BLaER1 (cell line): Measurements from ENCODE around the gene PTPRD.

Source experiments
- H3K27ac ChIP-seq: shearing (Covaris generic); formaldehyde crosslinking; 2 replicates; pipeline ENCODE4 v1.8.1; 2022
- H3K27me3 ChIP-seq: shearing (Covaris generic); formaldehyde crosslinking; 2 replicates; pipeline ENCODE4 v1.8.1; 2022
- H3K36me3 ChIP-seq: shearing (Covaris generic); formaldehyde crosslinking; 2 replicates; pipeline ENCODE4 v1.8.1; 2022
- H3K4me1 ChIP-seq: shearing (Covaris generic); formaldehyde crosslinking; 2 replicates; pipeline ENCODE4 v1.8.1; 2022
- H3K4me2 ChIP-seq: shearing (Covaris generic); formaldehyde crosslinking; 2 replicates; pipeline ENCODE4 v1.8.1; 2022
- H3K4me3 ChIP-seq: shearing (Covaris generic); formaldehyde crosslinking; 2 replicates; pipeline ENCODE4 v1.8.1; 2022
- H3K9ac ChIP-seq: shearing (Covaris generic); formaldehyde crosslinking; 2 replicates; pipeline ENCODE4 v1.8.1; 2022
- H3K9me3 ChIP-seq: shearing (Covaris generic); formaldehyde crosslinking; 2 replicates; pipeline ENCODE4 v1.8.1; 2022
- H4K20me1 ChIP-seq: shearing (Covaris generic); formaldehyde crosslinking; 2 replicates; pipeline ENCODE4 v1.8.1; 2022
- Cebpa-rat ChIP-seq: shearing (Covaris generic); IDR thresholded peaks from 2 replicates; pipeline ENCODE4 v1.8.1; 2022

Gene PTPRD

GRCh38 chr9:8491563-8491962 lies 2121.2 kb downstream of the PTPRD start:
- H3K4me1 ChIP-seq: no peaks in the 10 kb centered on the region
- no peak overlapping the region for H3K27ac ChIP-seq
- H3K9me3 ChIP-seq: no peaks in the 10 kb centered on the region
- no peaks in the 10 kb centered on the region for H3K36me3 ChIP-seq
- no peaks in the 10 kb centered on the region for H4K20me1 ChIP-seq
- no peak overlapping the region for H3K9ac ChIP-seq
- no peak overlapping the region for H3K4me2 ChIP-seq
- H3K4me3 ChIP-seq: no peak overlapping the region
- H3K27me3 ChIP-seq: no peaks in the 10 kb centered on the region
- no peak for TF ChIP-seq Cebpa-rat

GRCh38 chr9:8489835-8490234 lies 2123.0 kb downstream of the PTPRD start:
- Histone ChIP-seq H3K4me1 (no peaks in the 10 kb centered on the region), H3K27me3 (no peaks in the 10 kb centered on the region), H3K36me3 (peaks cover 9% of the 10 kb centered on the region; the same call in 1 of the 2 replicates), H3K9ac (no peak overlapping the region), H3K9me3 (no peaks in the 10 kb centered on the region), H3K4me3 (no peak overlapping the region), H3K27ac (no peak overlapping the region), H4K20me1 (no peaks in the 10 kb centered on the region), H3K4me2 (no peak overlapping the region)
- TF ChIP-seq Cebpa-rat: no peak; the same call in 1 of the 2 replicates

- TF ChIP-seq Cebpa-rat: no peak
- no peaks in the 10 kb centered on the region for H3K4me1 ChIP-seq
These were observed 2126.7 kb downstream of the PTPRD start for GRCh38 chr9:8486095-8486494.

GRCh38 chr9:8484597-8485191 lies 2128.1 kb downstream of the PTPRD start:
- Histone ChIP-seq H4K20me1 (no peaks in the 10 kb centered on the region), H3K36me3 (peaks cover 12% of the 10 kb centered on the region; the same call in 1 of the 2 replicates), H3K4me3 (no peak overlapping the region), H3K9me3 (no peaks in the 10 kb centered on the region), H3K9ac (no peak overlapping the region), H3K27ac (no peak overlapping the region), H3K4me2 (no peak overlapping the region), H3K27me3 (no peaks in the 10 kb centered on the region), H3K4me1 (no peaks in the 10 kb centered on the region)
- no peak for TF ChIP-seq Cebpa-rat

More at GRCh38 chr9:8486095-8486494, 2126.7 kb downstream of the PTPRD start:
- Histone ChIP-seq H3K27ac (no peak overlapping the region), H3K9ac (no peak overlapping the region), H3K36me3 (peaks cover 12% of the 10 kb centered on the region; the same call in 1 of the 2 replicates), H4K20me1 (no peaks in the 10 kb centered on the region), H3K27me3 (no peaks in the 10 kb centered on the region), H3K4me2 (no peak overlapping the region), H3K9me3 (no peaks in the 10 kb centered on the region), H3K4me3 (no peak overlapping the region)

GRCh38 chr9:8477450-8477849 lies 2135.4 kb downstream of the PTPRD start:
- Histone ChIP-seq H3K36me3 (no peaks in the 10 kb centered on the region), H3K4me3 (no peak overlapping the region), H3K4me2 (no peak overlapping the region), H3K27ac (no peak overlapping the region), H3K27me3 (no peaks in the 10 kb centered on the region), H4K20me1 (no peaks in the 10 kb centered on the region), H3K4me1 (peaks cover 18% of the 10 kb centered on the region), H3K9me3 (no peaks in the 10 kb centered on the region), H3K9ac (no peak overlapping the region)
- TF ChIP-seq Cebpa-rat: no peak

- TF ChIP-seq Cebpa-rat: no peak
- no peak overlapping the region for H3K27ac ChIP-seq
- no peaks in the 10 kb centered on the region for H3K27me3 ChIP-seq
- no peak overlapping the region for H3K9ac ChIP-seq
- H4K20me1 ChIP-seq: no peaks in the 10 kb centered on the region
- no peak overlapping the region for H3K4me3 ChIP-seq
- peaks cover 18% of the 10 kb centered on the region for H3K4me1 ChIP-seq
- no peak overlapping the region for H3K4me2 ChIP-seq
- no peaks in the 10 kb centered on the region; the same call in 1 of the 2 replicates for H3K36me3 ChIP-seq
- H3K9me3 ChIP-seq: no peaks in the 10 kb centered on the region
These were observed 2137.9 kb downstream of the PTPRD start for GRCh38 chr9:8474937-8475336.

GRCh38 chr9:8473244-8474020 lies 2139.4 kb downstream of the PTPRD start:
- peaks cover 18% of the 10 kb centered on the region for H3K4me1 ChIP-seq
- H3K9me3 ChIP-seq: no peaks in the 10 kb centered on the region
- H3K4me2 ChIP-seq: peak overlapping the region; percentile 59
- H3K27me3 ChIP-seq: no peaks in the 10 kb centered on the region
- no peak overlapping the region for H3K4me3 ChIP-seq
- no peak overlapping the region; the same call in 1 of the 2 replicates for H3K27ac ChIP-seq
- no peak for TF ChIP-seq Cebpa-rat
- no peaks in the 10 kb centered on the region; the same call in 1 of the 2 replicates for H3K36me3 ChIP-seq
- no peak overlapping the region for H3K9ac ChIP-seq
- no peaks in the 10 kb centered on the region for H4K20me1 ChIP-seq

GRCh38 chr9:8468045-8468637 lies 2144.7 kb downstream of the PTPRD start:
- H3K9ac ChIP-seq: no peak overlapping the region
- no peaks in the 10 kb centered on the region for H3K27me3 ChIP-seq
- no peaks in the 10 kb centered on the region for H4K20me1 ChIP-seq
- H3K4me1 ChIP-seq: peaks cover 3% of the 10 kb centered on the region; the same call in 1 of the 2 replicates
- H3K4me3 ChIP-seq: no peak overlapping the region
- H3K4me2 ChIP-seq: no peak overlapping the region
- no peak for TF ChIP-seq Cebpa-rat
- no peaks in the 10 kb centered on the region; the same call in 1 of the 2 replicates for H3K36me3 ChIP-seq
- H3K27ac ChIP-seq: no peak overlapping the region
- H3K9me3 ChIP-seq: no peaks in the 10 kb centered on the region

- no peak overlapping the region for H3K9ac ChIP-seq
- H3K9me3 ChIP-seq: no peaks in the 10 kb centered on the region
- no peak overlapping the region for H3K4me3 ChIP-seq
- H3K27me3 ChIP-seq: no peaks in the 10 kb centered on the region
- no peak overlapping the region for H3K27ac ChIP-seq
- H3K36me3 ChIP-seq: no peaks in the 10 kb centered on the region
- H3K4me1 ChIP-seq: no peaks in the 10 kb centered on the region
- no peak for TF ChIP-seq Cebpa-rat
- no peaks in the 10 kb centered on the region for H4K20me1 ChIP-seq
- no peak overlapping the region for H3K4me2 ChIP-seq
These were observed 2155.0 kb downstream of the PTPRD start for GRCh38 chr9:8457816-8458215.

GRCh38 chr9:8457055-8457454 lies 2155.7 kb downstream of the PTPRD start:
- H3K27ac ChIP-seq: no peak overlapping the region
- H3K27me3 ChIP-seq: no peaks in the 10 kb centered on the region
- H3K4me3 ChIP-seq: no peak overlapping the region
- no peaks in the 10 kb centered on the region for H3K9me3 ChIP-seq
- no peaks in the 10 kb centered on the region for H3K36me3 ChIP-seq
- TF ChIP-seq Cebpa-rat: no peak
- H3K9ac ChIP-seq: no peak overlapping the region
- H4K20me1 ChIP-seq: no peaks in the 10 kb centered on the region
- no peak overlapping the region for H3K4me2 ChIP-seq
- H3K4me1 ChIP-seq: no peaks in the 10 kb centered on the region
